Measurements from ENCODE around the gene BCKDHA. TPM values are rescaled to one million over a fixed set of nuclear protein-coding genes. Genes with fewer than 3 reads are reported as not detected.

BCKDHA gene
- total RNA-seq, 3 donors from 2014 or later (not counting 1 experiment from before 2014, with no cell fraction given): 26.5 to 29.0 (median 28.3) TPM

- Histone ChIP-seq H3K4me1 (ENCODE audit: control insufficient read depth, insufficient read depth, low read length) (peaks cover 8% of the 10 kb centered on the region), H3K36me3 (ENCODE audit: control insufficient read depth, insufficient read depth, low read length) (peaks cover 28% of the 10 kb centered on the region), H3K27ac (ENCODE audit: low read length) (no peak overlapping the region), H3K4me3 (ENCODE audit: low read length) (no peak overlapping the region), H3K27me3 (ENCODE audit: control insufficient read depth, insufficient read depth, low read length) (no peaks in the 10 kb centered on the region), H3K9me3 (ENCODE audit: control insufficient read depth, insufficient read depth, low read length) (no peaks in the 10 kb centered on the region)
- Mint-ChIP-seq H3K4me1 (peaks cover 12 to 13% of the 10 kb centered on the region in 2 donors), H3K27ac (no peak overlapping the region), H3K9me3 (no peaks in the 10 kb centered on the region), H3K4me3 (no peak overlapping the region), H3K36me3 (no peaks in the 10 kb centered on the region), H3K27me3 (ENCODE audit: low read depth in 2 of 2) (no peaks in the 10 kb centered on the region)
- ATAC-seq (no peak), DNase-seq (no peak)
- WGBS (ENCODE audit: insufficient coverage): 90% methylated on average over 11 of the region's 11 CpGs
- TF ChIP-seq CTCF (IDR thresholded peaks at IDR 0.05): no peak
- intact Hi-C loops (cut with micrococcal nuclease): no loop called here
Measured at GRCh38 chr19:41391618-41392017, 6.0 kb upstream of the BCKDHA start.

- H3K9me3 Mint-ChIP-seq: no peaks in the 10 kb centered on the region
- no peak overlapping the region for H3K4me3 Mint-ChIP-seq
- 95% methylated on average over 12 of the region's 12 CpGs for WGBS (ENCODE audit: insufficient coverage)
- H3K9me3 ChIP-seq (ENCODE audit: control insufficient read depth, insufficient read depth, low read length): no peaks in the 10 kb centered on the region
- peaks cover 14% of the 10 kb centered on the region for H3K4me1 ChIP-seq (ENCODE audit: control insufficient read depth, insufficient read depth, low read length)
- H3K27ac ChIP-seq (ENCODE audit: low read length): no peak overlapping the region
- H3K4me3 ChIP-seq (ENCODE audit: low read length): no peak overlapping the region
- no peaks in the 10 kb centered on the region for H3K27me3 Mint-ChIP-seq (ENCODE audit: low read depth in 2 of 2)
- no peaks in the 10 kb centered on the region for H3K27me3 ChIP-seq (ENCODE audit: control insufficient read depth, insufficient read depth, low read length)
- DNase-seq (no peak), ATAC-seq (no peak)
- intact Hi-C loops (cut with micrococcal nuclease): no loop called here
- H3K36me3 Mint-ChIP-seq: no peaks in the 10 kb centered on the region
- no peak overlapping the region for H3K27ac Mint-ChIP-seq
- TF ChIP-seq CTCF (IDR thresholded peaks at IDR 0.05): no peak
- peaks cover 24% of the 10 kb centered on the region in 2 donors for H3K4me1 Mint-ChIP-seq
- peaks cover 28% of the 10 kb centered on the region for H3K36me3 ChIP-seq (ENCODE audit: control insufficient read depth, insufficient read depth, low read length)
Measured at GRCh38 chr19:41392775-41393174, 4.8 kb upstream of the BCKDHA start.

GRCh38 chr19:41395355-41395754, 2.3 kb upstream of the BCKDHA start:
- Mint-ChIP-seq H3K27me3 (ENCODE audit: low read depth in 2 of 2) (no peaks in the 10 kb centered on the region), H3K36me3 (no peaks in the 10 kb centered on the region), H3K9me3 (no peaks in the 10 kb centered on the region), H3K4me1 (peaks cover 38 to 45% of the 10 kb centered on the region in 2 donors), H3K4me3 (no peak overlapping the region), H3K27ac (peak overlapping the region in 1 of 2 donors; percentile 34)
- 79% methylated on average over 6 of the region's 6 CpGs for WGBS (ENCODE audit: insufficient coverage)
- Histone ChIP-seq H3K27me3 (ENCODE audit: control insufficient read depth, insufficient read depth, low read length) (no peaks in the 10 kb centered on the region), H3K4me3 (ENCODE audit: low read length) (no peak overlapping the region), H3K36me3 (ENCODE audit: control insufficient read depth, insufficient read depth, low read length) (peaks cover 15% of the 10 kb centered on the region), H3K9me3 (ENCODE audit: control insufficient read depth, insufficient read depth, low read length) (no peaks in the 10 kb centered on the region), H3K27ac (ENCODE audit: low read length) (no peak overlapping the region), H3K4me1 (ENCODE audit: control insufficient read depth, insufficient read depth, low read length) (peaks cover 29% of the 10 kb centered on the region)
- DNase-seq (no peak), ATAC-seq (no peak)
- TF ChIP-seq CTCF (IDR thresholded peaks at IDR 0.05): no peak
- intact Hi-C loops (cut with micrococcal nuclease): no loop called here

GRCh38 chr19:41398050-41398418, 416 bp downstream of the BCKDHA start:
- no peaks in the 10 kb centered on the region for H3K9me3 Mint-ChIP-seq
- intact Hi-C loops (cut with micrococcal nuclease): no loop called here
- H3K4me1 Mint-ChIP-seq: peaks cover 38 to 47% of the 10 kb centered on the region in 2 donors
- TF ChIP-seq CTCF (IDR thresholded peaks at IDR 0.05): no peak
- Histone ChIP-seq H3K27ac (ENCODE audit: low read length) (peak overlapping the region; percentile 95), H3K4me3 (ENCODE audit: low read length) (peak overlapping the region; percentile 94), H3K27me3 (ENCODE audit: control insufficient read depth, insufficient read depth, low read length) (no peaks in the 10 kb centered on the region), H3K4me1 (ENCODE audit: control insufficient read depth, insufficient read depth, low read length) (peaks cover 29% of the 10 kb centered on the region), H3K9me3 (ENCODE audit: control insufficient read depth, insufficient read depth, low read length) (no peaks in the 10 kb centered on the region), H3K36me3 (ENCODE audit: control insufficient read depth, insufficient read depth, low read length) (peaks cover 7% of the 10 kb centered on the region)
- H3K36me3 Mint-ChIP-seq: no peaks in the 10 kb centered on the region
- peak overlapping the region; percentile 97 for H3K4me3 Mint-ChIP-seq
- H3K27ac Mint-ChIP-seq: peak overlapping the region; percentile 99 to 100
- DNase-seq: no peak
- no peaks in the 10 kb centered on the region for H3K27me3 Mint-ChIP-seq (ENCODE audit: low read depth in 2 of 2)
- WGBS (ENCODE audit: insufficient coverage): 0% methylated on average over 5 of the region's 5 CpGs
- ATAC-seq: no peak
